Measurements from ENCODE around the gene SPC25. TPM values are rescaled to one million over a fixed set of nuclear protein-coding genes. Genes with fewer than 3 reads are reported as not detected.

The SPC25 gene
- total and polyA plus RNA-seq, 10 of the 15 experiments (the other 5 are each of a cell fraction or from before 2014, with no cell fraction given): 18.7 to 61.5 (median 32.0) TPM

GRCh38 chr2:168831662-168832061 lies 58.6 kb downstream of the SPC25 start (continued):
- no peak for TF ChIP-seq FOS (IDR thresholded peaks at IDR 0.05; ENCODE audit: borderline replicate concordance, extremely low read depth, insufficient read length)

DNA sequence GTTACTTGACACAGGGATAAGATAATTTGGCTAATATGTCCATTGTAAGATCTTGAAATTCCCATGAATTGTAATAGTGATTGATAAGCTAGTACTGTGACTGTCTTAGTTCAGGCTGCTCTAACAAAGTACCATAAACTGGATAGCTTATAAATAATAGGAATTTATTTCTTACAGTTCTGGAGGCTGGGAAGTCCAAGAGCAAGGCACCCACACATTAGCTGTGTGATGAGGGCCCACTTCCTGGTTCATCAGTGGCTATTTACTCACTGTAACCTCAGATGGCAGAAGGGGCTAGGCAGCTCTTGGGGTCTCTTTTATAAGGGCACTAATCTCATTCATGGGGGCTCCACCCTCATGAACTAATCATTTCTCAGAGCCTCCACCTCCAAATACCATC lies 59.3 kb downstream of the SPC25 start:
- Histone ChIP-seq H3K4me3 (no peak overlapping the region), H2AFZ (ENCODE audit: control insufficient read depth, low read depth, low read length) (no peak overlapping the region), H4K20me1 (ENCODE audit: control insufficient read depth, insufficient read depth) (no peaks in the 10 kb centered on the region), H3K27me3 (replicated peaks in 1 of 2; ENCODE audit: control insufficient read depth in 2 of 2, insufficient read depth in 2 of 2, low read length in 1 of 2) (no peaks in the 10 kb centered on the region), H3K9ac (ENCODE audit: control insufficient read depth, insufficient read depth, low read length) (no peak overlapping the region), H3K79me2 (ENCODE audit: control insufficient read depth, insufficient read depth, low read length) (no peaks in the 10 kb centered on the region), H3K9me3 (replicated peaks; ENCODE audit: control insufficient read depth, insufficient read depth, low read length) (no peaks in the 10 kb centered on the region), H3K27ac (ENCODE audit: control insufficient read depth, insufficient read depth) (no peak overlapping the region), H3K4me1 (ENCODE audit: control insufficient read depth, insufficient read depth, low read length) (no peaks in the 10 kb centered on the region), H3K4me2 (ENCODE audit: control insufficient read depth, insufficient read depth) (no peak overlapping the region), H3K36me3 (ENCODE audit: control insufficient read depth in 2 of 2, insufficient read depth in 2 of 2, low read length in 1 of 2) (no peaks in the 10 kb centered on the region)
- DNase-seq (ENCODE audit: low read depth, low spot score): no peak
- in situ Hi-C loops (cut with MboI) (no loop called here), intact Hi-C loops (cut with micrococcal nuclease; ENCODE audit: unreplicated experiment) (no loop called here)
- TF ChIP-seq PAX5 (IDR thresholded peaks at IDR 0.05; ENCODE audit: borderline replicate concordance, low read depth, low read length): no peak
- CTCF ChIA-PET: no interaction called here
- RAD21 ChIA-PET (ENCODE audit: unreplicated experiment): no interaction called here
- FAIRE-seq: no peak
- SMC1A ChIA-PET (ENCODE audit: uncharacterized antibody, unreplicated experiment): interaction anchor here (1.2 kb wide), 1 partner anchor 34 kb away, joined by 3 read pairs; no protein-coding TSS in a partner anchor
- POLR2A ChIA-PET: no interaction called here
- BruUV-seq (replicated peaks): no TSS peak
- no peak for ATAC-seq

DNA sequence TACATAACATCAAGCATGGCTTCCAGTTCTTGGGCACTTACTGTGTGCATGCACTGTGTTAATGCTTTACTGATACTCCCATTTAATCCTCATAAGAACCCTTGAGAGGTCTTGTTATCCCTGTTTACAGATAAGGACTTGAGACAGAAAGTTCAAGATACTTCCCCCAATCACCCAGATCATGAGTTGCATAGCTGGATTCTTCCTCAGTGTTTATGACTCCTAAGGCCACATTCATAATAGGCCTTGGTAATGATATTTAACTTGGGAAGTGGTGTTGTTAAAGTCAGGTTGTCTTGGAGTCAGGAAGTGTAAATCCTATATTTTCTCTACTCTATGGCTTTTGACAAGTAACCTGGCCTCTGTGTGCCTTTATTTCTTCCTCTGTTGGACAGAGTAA lies 65.1 kb downstream of the SPC25 start:
- Histone ChIP-seq H3K27ac (ENCODE audit: control insufficient read depth, insufficient read depth) (no peak overlapping the region), H3K36me3 (ENCODE audit: control insufficient read depth in 2 of 2, insufficient read depth in 2 of 2, low read length in 1 of 2) (no peaks in the 10 kb centered on the region), H3K4me1 (ENCODE audit: control insufficient read depth, insufficient read depth, low read length) (no peaks in the 10 kb centered on the region), H3K4me2 (ENCODE audit: control insufficient read depth, insufficient read depth) (no peak overlapping the region), H4K20me1 (ENCODE audit: control insufficient read depth, insufficient read depth) (no peaks in the 10 kb centered on the region), H2AFZ (ENCODE audit: control insufficient read depth, low read depth, low read length) (no peak overlapping the region), H3K9me3 (replicated peaks; ENCODE audit: control insufficient read depth, insufficient read depth, low read length) (no peaks in the 10 kb centered on the region), H3K4me3 (no peak overlapping the region), H3K9ac (ENCODE audit: control insufficient read depth, insufficient read depth, low read length) (no peak overlapping the region), H3K79me2 (ENCODE audit: control insufficient read depth, insufficient read depth, low read length) (no peaks in the 10 kb centered on the region), H3K27me3 (replicated peaks in 1 of 2; ENCODE audit: control insufficient read depth in 2 of 2, insufficient read depth in 2 of 2, low read length in 1 of 2) (no peaks in the 10 kb centered on the region)
- intact Hi-C loops (cut with micrococcal nuclease; ENCODE audit: unreplicated experiment): no loop called here
- FAIRE-seq (no peak), ATAC-seq (no peak), DNase-seq (ENCODE audit: low read depth, low spot score) (no peak)
- in situ Hi-C loops (cut with MboI): no loop called here
- ChIA-PET CTCF (no interaction called here), SMC1A (ENCODE audit: uncharacterized antibody, unreplicated experiment) (interaction anchor here (0.6 kb wide), 1 partner anchor 20 kb away, joined by 3 read pairs; no protein-coding TSS in a partner anchor), RAD21 (ENCODE audit: unreplicated experiment) (no interaction called here), POLR2A (no interaction called here)
- no peak for TF ChIP-seq RUNX3 (IDR thresholded peaks at IDR 0.05; ENCODE audit: low read length)
- no peak for TF ChIP-seq GABPA (IDR thresholded peaks at IDR 0.05; ENCODE audit: low read depth)
- no peak for TF ChIP-seq YY1 (IDR thresholded peaks at IDR 0.05; ENCODE audit: low read depth, low read length)
- TF ChIP-seq FOXM1 (IDR thresholded peaks at IDR 0.05; ENCODE audit: low read depth, low read length): no peak
- TF ChIP-seq IRF4 (IDR thresholded peaks at IDR 0.05; ENCODE audit: low read depth, low read length): no peak
- no peak for TF ChIP-seq RAD21 (IDR thresholded peaks at IDR 0.05; ENCODE audit: insufficient read depth, low read depth, low read length)
- no peak for TF ChIP-seq CEBPB (IDR thresholded peaks at IDR 0.05; ENCODE audit: borderline replicate concordance in 1 of 2, low read depth in 2 of 2, low read length in 2 of 2)
- TF ChIP-seq, protein P1, sequence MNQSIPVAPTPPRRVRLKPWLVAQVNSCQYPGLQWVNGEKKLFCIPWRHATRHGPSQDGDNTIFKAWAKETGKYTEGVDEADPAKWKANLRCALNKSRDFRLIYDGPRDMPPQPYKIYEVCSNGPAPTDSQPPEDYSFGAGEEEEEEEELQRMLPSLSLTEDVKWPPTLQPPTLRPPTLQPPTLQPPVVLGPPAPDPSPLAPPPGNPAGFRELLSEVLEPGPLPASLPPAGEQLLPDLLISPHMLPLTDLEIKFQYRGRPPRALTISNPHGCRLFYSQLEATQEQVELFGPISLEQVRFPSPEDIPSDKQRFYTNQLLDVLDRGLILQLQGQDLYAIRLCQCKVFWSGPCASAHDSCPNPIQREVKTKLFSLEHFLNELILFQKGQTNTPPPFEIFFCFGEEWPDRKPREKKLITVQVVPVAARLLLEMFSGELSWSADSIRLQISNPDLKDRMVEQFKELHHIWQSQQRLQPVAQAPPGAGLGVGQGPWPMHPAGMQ (IDR thresholded peaks at IDR 0.05; ENCODE audit: borderline replicate concordance): no peak
- no peak for TF ChIP-seq DPF2 (IDR thresholded peaks at IDR 0.05)
- no TSS peak for BruUV-seq (replicated peaks)
